GM21619 (cell line): ENCODE data around the gene CLSTN3.

Source experiments
- ATAC-seq: cut with Tn5 transposase; IDR thresholded peaks from one replicate; pipeline ENCODE4 v1.9.1; 2021; ENCODE audit not compliant: unreplicated experiment

CLSTN3 gene

GRCh38 chr12:7125632-7126227 lies 4.4 kb upstream of the CLSTN3 start:
- no peak for ATAC-seq

DNA sequence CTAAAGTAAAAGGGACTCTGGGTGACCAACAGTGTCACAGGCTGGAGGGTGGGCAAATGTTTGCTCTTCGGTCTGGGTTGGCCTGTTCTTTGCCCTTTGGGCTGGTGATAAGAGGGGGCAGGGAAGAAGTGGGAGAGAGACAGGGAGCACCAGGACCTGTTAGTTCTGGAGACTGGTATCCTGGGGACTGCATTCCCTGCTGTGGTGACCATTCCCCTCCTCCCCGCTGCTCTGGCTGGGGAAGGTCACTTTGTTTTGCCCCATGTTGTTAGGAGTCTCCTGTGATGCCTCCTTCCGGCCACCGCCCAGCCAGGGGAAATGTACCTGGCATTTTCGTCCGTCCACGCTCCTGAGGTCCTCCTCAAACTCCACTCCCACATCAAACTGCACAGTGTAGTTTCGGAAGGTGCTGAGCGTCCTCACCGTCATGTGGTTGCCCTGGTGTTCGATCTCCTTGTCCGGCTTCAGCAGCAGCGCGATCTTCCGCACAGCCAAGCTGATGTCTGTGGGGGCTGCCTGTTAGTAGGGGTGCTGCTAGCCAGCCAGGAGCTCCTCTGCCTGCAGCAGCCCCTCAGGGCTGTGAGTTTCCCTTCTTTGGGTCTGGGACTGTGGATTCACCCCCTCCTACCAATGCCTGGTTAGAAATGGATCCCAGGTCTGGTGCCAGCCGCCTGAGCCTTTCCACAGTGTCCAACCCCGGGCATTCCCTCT lies 2.1 kb upstream of the CLSTN3 start:
- ATAC-seq: no peak

DNA sequence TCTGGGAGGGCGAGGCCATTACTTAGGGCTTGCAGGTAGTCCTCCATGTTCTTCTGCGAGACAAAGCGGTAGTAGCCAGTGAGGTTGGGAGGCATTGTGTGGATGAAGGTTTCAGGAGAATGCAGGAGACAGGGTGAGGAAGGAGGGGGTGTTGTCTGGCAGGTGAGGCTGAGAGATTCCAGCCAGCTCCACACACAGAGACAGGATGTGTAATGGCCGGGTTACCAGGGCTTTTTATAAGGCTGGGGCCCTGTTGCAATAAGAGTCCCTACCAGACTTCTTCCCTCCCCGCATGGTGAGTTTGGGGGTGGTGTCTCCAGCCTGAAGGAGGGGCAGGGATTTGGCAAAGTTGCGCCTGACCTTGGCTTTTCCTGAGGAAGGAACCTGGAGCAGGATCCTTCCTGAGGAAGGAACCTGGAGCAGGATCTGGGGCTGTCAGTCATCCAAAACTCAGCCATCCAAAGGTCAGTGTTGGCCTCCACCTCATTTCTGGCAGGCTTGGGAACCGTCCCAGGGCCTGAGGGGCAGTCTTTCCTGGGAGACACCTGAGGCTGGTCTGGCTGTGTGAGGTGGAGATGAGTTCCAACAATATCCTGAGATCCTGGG lies 1.4 kb upstream of the CLSTN3 start, which contains the start of gene RBP5:
TSS of gene RBP5 (minus strand) at position 209 of the 606 bp plus-strand sequence. CDS start at position 95, 114 bp downstream.
- no peak for ATAC-seq

DNA sequence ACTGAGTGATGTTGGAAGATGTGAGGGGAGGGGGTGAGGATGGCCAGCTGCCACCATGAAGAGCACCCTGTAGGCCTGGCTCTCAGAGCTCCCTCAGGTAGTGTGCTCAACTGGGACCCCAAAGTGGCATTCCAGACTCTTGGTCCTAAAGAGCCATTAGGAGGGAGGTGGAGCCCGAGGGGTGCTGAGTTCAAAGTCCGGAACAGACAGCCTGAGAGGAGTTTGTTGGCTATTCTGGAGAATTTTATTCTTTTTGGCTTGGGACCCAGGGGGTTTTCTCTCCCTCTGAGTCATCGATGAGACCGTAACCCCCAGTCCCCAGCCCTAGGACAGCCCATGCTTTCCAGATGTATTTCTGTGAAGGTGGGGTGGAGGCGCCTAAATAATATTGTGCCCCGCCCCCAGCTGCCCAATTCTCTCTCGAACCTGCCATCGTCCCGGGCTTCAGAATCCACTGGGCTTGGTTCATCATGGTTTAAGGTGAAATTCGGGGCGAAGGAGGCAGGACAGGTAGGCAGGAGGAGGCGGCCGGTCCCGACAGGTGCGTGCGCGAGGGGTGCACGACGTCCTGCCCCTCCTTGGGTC lies 792 bp upstream of the CLSTN3 start:
- peak; percentile 22 for ATAC-seq

DNA sequence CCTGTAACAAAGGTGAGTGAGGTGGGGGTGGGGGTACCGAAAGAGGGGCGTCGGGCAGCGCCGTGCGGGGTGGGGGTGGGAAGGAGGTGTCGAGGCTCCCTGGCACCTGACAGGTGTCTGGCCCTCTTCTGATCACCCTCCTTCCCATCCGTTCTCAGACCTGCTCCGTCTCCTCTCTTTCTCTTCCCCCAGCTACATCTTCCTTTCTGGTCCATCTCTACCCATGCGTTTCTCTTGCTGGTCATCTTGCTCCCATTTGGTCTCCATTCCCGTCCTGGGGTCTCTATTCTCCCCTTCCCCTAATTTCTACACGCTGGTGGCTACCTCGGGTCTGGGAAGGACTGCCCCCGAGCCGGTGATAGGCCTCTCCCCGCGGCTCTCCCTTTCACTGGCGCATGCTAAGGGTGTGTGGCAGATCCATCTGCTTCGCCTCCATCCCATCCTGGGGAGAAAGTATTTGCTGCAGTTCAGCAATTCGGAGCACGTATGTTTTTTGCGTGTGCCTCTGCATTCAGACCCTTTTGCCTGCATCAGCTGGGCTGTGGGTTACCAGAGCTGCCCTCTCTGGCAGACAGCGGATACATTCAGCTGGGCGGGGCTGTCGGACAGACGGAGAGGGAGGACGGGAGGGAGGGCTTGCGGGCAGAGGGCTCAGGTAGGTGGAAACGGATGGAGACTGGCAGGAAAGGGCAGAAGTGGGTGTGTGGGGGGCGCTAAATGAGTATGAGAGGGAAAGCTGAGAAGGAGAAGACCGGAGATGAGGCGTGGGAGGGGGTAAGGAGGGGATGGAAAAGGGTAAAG lies 730 bp downstream of the CLSTN3 start:
- peak; percentile 38 for ATAC-seq

- ATAC-seq: no peak
Measured at GRCh38 chr12:7131502-7131866, 1.3 kb downstream of the CLSTN3 start.

GRCh38 chr12:7134396-7135166 lies 4.4 kb downstream of the CLSTN3 start:
- ATAC-seq: no peak

- ATAC-seq: no peak
Measured at GRCh38 chr12:7136071-7136470, 5.9 kb downstream of the CLSTN3 start.

DNA sequence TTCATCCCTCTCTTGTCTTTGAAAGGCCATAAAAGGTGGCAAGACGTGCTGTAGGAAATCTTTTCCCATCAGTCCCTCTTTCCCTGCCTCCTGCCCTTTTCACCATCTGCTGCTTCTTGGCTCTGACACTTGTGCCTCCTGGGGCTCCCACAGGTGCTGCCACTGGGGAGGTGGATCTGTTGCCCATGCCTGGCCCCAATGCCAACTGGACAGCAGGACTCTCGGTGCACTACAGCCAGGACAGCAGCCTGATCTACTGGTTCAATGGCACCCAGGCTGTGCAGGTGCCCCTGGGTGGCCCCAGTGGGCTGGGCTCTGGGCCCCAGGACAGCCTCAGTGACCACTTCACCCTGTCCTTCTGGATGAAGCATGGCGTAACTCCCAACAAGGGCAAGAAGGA lies 6.5 kb downstream of the CLSTN3 start:
- no peak for ATAC-seq

GRCh38 chr12:7137908-7138307 lies 7.7 kb downstream of the CLSTN3 start:
- no peak for ATAC-seq

GRCh38 chr12:7139200-7139599 lies 9.0 kb downstream of the CLSTN3 start:
- ATAC-seq: no peak

DNA sequence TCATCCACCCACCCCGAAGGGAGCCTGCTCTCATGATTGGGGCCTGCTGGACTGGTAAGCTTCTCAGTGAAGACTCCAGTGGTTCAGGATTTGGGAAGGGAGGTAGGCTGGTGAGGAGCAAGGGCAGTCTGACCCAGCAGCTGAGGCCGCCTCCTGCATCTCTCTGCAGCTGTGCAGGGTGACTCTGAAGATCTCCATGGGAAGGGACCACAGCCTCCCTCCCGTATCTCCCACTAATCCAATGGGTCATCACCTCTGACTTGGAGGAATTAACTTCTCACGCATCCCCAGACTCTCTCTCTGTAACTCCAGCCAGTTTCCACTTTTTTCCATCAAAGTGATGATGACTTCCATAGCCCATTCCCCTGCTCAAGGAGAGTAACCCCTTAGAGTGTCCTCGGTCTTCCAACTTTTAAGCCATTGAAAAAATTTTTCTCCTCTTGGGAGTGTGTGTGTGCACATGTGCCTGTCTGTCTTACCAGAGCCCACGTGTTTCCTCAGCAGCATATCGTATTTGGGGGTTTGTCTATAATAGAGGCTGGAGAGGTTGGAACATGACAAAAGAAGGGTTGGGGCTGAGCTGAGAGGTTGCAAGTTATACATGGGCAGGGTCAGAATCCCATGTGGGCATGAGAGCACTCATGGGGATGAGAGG lies 11.3 kb downstream of the CLSTN3 start:
- ATAC-seq: no peak

DNA sequence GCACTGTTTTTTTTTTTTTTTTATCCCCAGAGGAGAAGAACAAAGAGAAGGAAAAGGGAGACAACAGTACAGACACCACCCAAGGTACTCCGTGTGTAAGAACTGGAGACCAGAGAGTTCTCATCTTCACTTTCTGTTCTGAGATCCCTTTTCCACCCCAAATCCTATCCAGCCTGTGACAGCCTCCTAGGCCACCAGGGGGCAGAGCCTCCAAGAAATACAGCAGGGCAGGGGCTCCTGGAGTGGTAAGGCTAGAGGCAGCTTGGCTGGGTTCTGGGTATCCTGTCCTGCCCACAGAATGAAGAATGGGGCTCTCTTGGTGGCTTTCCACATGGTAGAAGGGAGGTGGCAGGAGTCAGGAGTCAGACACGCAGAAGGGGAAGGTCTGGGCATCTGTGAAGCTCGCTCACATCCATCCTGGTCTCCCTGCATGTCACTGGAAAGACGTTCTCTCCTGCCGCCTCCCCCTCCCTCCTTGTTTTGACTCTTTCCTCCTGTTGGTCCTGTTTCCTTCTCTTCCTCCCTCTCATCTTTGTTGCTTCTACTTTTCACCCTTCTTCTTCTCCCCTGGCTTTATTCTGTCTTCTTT lies 12.0 kb downstream of the CLSTN3 start:
- no peak for ATAC-seq

DNA sequence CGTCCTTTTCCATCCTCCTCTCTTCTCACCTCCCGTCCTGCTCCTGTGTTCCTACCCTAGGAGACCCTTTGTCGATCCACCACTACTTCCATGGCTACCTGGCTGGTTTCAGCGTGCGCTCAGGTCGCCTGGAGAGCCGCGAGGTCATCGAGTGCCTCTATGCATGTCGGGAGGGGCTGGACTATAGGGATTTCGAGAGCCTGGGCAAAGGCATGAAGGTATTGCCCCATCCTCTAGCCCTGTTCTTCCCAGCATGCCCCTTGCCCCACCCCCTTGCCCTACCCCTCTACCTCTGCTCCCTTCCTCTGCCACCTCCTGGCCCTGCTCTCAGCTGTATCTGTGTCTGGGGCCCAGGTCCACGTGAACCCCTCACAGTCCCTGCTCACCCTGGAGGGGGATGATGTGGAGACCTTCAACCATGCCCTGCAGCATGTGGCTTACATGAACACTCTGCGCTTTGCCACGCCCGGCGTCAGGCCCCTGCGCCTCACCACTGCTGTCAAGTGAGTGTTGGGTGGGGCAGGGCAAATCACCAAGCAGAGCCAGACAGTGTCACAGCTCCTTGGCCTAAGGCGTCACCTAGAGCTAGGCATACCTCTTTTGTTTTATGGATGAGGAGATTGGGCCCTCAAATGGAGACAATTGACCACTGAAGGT lies 12.8 kb downstream of the CLSTN3 start:
- ATAC-seq: no peak

GRCh38 chr12:7143564-7143963 lies 13.4 kb downstream of the CLSTN3 start:
- ATAC-seq: no peak

DNA sequence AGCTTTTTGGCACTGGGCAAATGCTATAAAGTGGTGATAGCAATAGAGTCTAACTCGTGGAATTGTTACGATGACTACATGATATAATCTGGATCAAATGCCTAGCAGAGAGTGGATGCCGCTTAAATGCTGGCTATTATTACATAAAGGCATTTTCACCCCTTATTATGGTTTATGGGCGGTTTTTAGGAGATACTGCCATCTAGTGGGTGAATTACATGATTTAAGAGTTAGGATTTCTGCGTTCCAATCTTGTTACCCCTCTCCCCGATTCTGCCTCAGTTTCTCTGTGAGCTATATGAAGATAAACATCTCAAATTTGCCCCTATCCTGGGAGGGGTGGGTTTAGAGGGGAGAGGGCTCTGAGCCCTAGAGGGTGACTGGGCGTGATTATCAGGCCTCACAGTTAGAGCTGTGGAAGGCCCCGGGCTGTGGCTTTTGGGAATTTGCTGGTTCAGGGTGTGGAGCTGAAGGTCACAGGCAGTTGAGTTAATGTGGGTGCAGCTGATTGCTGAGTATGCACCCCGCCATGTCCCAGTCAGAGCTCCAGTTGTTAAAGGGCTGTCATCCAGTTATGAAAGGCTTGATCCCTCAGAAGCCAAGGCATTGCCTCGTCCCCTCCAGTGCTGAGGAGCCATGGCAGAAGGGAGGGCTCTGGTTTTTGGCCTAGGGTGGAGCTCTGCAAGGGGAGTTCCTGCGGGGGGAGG lies 14.4 kb downstream of the CLSTN3 start:
- no peak for ATAC-seq

DNA sequence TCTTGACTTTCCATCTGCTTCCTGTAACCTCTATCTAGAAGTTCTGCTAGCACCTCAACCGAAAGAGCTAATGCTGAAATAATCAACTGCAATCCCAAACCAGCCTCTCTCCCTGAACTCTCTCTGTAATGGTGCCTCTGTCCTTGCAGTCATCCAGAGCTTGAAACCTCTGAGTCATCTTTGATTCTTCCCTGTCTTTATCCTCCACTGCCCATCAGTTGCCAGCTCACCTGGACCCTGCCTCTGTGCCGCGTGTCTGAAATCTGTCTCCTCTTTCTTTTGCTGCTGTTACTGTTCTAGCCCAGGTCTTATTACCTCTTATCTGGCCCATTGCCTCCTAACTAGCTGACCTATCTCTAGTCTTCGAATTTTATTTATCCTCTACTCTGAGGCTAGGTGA lies 15.5 kb downstream of the CLSTN3 start:
- no peak for ATAC-seq

- no peak for ATAC-seq
Measured at GRCh38 chr12:7146228-7146627, 16.1 kb downstream of the CLSTN3 start.
